Measurements from ENCODE around the gene MYL12A. TPM values are rescaled to one million over a fixed set of nuclear protein-coding genes. Genes with fewer than 3 reads are reported as not detected.

MYL12A gene
- total and polyA plus RNA-seq, 2 of the 13 experiments (the other 11 are each of a cell fraction or from before 2014, with no cell fraction given), result 261 to 277 TPM

DNA sequence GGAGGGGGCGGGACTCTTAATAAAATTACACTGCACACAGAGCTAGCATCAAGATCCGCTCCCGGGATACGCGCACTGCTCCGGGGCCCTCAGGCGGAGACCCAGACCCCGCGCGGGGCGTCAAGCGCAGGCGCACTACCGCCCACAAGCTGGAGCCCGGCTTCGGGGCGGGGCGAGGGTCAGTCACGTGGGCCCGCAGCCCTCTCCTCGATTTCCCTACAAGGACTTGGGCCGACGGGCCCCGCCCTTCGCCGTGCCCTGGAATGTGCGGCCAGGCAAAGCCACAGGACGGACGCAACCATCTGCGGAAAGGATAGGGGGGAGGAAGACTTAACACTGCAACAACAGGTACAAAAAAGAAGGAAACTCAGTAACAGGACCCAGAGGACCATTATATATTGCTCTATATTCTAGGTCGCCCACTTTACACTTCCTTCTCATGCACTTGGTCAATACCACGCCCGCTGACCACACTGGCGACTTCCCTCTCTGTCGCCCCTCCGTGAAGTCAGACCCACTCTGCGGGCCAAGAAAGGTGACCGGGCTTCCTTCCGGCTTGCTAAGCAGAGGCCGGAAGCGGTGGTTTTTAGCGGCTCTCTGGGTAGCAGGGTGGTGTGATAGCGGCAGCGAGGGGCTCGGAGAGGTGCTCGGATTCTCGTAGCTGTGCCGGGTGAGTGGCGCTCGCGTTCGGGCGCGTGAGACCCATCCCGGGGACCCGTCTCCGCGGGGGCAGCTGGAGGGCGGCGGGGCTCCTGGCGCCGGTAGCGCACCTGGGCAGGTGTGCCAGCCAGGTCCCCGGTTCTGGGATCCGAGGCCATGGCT lies at the start of gene MYL12A (continued):
- TF ChIP-seq, protein P1, sequence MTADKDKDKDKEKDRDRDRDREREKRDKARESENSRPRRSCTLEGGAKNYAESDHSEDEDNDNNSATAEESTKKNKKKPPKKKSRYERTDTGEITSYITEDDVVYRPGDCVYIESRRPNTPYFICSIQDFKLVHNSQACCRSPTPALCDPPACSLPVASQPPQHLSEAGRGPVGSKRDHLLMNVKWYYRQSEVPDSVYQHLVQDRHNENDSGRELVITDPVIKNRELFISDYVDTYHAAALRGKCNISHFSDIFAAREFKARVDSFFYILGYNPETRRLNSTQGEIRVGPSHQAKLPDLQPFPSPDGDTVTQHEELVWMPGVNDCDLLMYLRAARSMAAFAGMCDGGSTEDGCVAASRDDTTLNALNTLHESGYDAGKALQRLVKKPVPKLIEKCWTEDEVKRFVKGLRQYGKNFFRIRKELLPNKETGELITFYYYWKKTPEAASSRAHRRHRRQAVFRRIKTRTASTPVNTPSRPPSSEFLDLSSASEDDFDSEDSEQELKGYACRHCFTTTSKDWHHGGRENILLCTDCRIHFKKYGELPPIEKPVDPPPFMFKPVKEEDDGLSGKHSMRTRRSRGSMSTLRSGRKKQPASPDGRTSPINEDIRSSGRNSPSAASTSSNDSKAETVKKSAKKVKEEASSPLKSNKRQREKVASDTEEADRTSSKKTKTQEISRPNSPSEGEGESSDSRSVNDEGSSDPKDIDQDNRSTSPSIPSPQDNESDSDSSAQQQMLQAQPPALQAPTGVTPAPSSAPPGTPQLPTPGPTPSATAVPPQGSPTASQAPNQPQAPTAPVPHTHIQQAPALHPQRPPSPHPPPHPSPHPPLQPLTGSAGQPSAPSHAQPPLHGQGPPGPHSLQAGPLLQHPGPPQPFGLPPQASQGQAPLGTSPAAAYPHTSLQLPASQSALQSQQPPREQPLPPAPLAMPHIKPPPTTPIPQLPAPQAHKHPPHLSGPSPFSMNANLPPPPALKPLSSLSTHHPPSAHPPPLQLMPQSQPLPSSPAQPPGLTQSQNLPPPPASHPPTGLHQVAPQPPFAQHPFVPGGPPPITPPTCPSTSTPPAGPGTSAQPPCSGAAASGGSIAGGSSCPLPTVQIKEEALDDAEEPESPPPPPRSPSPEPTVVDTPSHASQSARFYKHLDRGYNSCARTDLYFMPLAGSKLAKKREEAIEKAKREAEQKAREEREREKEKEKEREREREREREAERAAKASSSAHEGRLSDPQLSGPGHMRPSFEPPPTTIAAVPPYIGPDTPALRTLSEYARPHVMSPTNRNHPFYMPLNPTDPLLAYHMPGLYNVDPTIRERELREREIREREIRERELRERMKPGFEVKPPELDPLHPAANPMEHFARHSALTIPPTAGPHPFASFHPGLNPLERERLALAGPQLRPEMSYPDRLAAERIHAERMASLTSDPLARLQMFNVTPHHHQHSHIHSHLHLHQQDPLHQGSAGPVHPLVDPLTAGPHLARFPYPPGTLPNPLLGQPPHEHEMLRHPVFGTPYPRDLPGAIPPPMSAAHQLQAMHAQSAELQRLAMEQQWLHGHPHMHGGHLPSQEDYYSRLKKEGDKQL (CRISPR knock-in tag; IDR thresholded peaks at IDR 0.05; ENCODE audit: low read depth), result no peak
- TF ChIP-seq ZSCAN20 (CRISPR knock-in tag; IDR thresholded peaks at IDR 0.05; ENCODE audit: borderline replicate concordance) (no peak), ZNF496 (CRISPR knock-in tag; IDR thresholded peaks at IDR 0.05; ENCODE audit: insufficient replicate concordance) (no peak), KDM4B (CRISPR knock-in tag; IDR thresholded peaks at IDR 0.05) (peak; percentile 31; the same call in 1 of the 2 replicates), PRPF4 (IDR thresholded peaks at IDR 0.05; ENCODE audit: low read depth, low read length, poor library complexity, severe bottlenecking) (no peak), PHF20 (CRISPR knock-in tag; IDR thresholded peaks at IDR 0.05) (peak; percentile 57; the same call in 1 of the 2 replicates), NFRKB (IDR thresholded peaks at IDR 0.05) (no peak), ATAD3A (CRISPR knock-in tag; IDR thresholded peaks at IDR 0.05) (0 out of 2 replicates have a peak, but pooled peaks have one; percentile 37), HOXA3 (CRISPR knock-in tag; IDR thresholded peaks at IDR 0.05) (peak; percentile 48; the same call in 1 of the 2 replicates), CENPX (CRISPR knock-in tag; IDR thresholded peaks at IDR 0.05) (no peak), RXRA (CRISPR knock-in tag; IDR thresholded peaks at IDR 0.05) (peak; percentile 68; the same call in 1 of the 2 replicates), SOX6 (IDR thresholded peaks at IDR 0.05) (no peak), SOX6 (CRISPR knock-in tag; IDR thresholded peaks at IDR 0.05) (peak; percentile 57), USF2 (IDR thresholded peaks at IDR 0.05; ENCODE audit: low read depth, low read length) (peak; percentile 94), USF2 (CRISPR knock-in tag; IDR thresholded peaks at IDR 0.05; ENCODE audit: borderline replicate concordance) (peak; percentile 100), GTF2F1 (IDR thresholded peaks at IDR 0.05; ENCODE audit: low read length) (peak; percentile 79; the same call in 1 of the 2 replicates), ARNT (IDR thresholded peaks at IDR 0.05) (no peak), ZNF367 (CRISPR knock-in tag; IDR thresholded peaks at IDR 0.05; ENCODE audit: borderline replicate concordance) (no peak)
- TF ChIP-seq, protein P2, sequence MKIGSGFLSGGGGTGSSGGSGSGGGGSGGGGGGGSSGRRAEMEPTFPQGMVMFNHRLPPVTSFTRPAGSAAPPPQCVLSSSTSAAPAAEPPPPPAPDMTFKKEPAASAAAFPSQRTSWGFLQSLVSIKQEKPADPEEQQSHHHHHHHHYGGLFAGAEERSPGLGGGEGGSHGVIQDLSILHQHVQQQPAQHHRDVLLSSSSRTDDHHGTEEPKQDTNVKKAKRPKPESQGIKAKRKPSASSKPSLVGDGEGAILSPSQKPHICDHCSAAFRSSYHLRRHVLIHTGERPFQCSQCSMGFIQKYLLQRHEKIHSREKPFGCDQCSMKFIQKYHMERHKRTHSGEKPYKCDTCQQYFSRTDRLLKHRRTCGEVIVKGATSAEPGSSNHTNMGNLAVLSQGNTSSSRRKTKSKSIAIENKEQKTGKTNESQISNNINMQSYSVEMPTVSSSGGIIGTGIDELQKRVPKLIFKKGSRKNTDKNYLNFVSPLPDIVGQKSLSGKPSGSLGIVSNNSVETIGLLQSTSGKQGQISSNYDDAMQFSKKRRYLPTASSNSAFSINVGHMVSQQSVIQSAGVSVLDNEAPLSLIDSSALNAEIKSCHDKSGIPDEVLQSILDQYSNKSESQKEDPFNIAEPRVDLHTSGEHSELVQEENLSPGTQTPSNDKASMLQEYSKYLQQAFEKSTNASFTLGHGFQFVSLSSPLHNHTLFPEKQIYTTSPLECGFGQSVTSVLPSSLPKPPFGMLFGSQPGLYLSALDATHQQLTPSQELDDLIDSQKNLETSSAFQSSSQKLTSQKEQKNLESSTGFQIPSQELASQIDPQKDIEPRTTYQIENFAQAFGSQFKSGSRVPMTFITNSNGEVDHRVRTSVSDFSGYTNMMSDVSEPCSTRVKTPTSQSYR (CRISPR knock-in tag; IDR thresholded peaks at IDR 0.05; ENCODE audit: borderline replicate concordance), result no peak
